ENCODE data around the gene AKAP13. TPM values are rescaled to one million over a fixed set of nuclear protein-coding genes. Genes with fewer than 3 reads are reported as not detected.

Gene AKAP13
- total RNA-seq, 2 donors from 2014 or later: 228 to 273 TPM

DNA sequence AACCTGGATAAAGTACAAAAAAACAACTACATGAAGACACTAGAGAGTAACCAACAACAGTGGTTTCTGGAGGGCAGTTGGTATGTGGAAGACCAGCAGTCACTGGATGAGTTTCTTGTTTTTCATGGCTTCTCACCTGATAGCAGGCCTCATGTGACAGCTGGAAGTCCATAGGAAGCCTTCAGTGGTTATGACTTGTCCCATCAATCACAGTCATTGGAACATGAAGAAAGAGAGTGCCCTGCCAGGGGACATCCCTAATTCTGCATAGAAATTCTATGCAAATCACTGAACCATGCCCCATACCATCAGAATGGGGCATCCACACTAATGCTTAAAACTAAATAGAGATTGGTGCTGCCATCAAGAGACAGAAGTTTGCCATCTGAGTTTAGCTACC is 81.6 kb downstream of the AKAP13 start:
- Histone ChIP-seq H3K27ac (no peak overlapping the region), H3K9me3 (no peaks in the 10 kb centered on the region), H3K4me1 (ENCODE audit: control insufficient read depth in 1 of 2, low read depth in 2 of 2) (peaks cover 8 to 15% of the 10 kb centered on the region in 2 donors), H3K4me3 (no peak overlapping the region), H3K27me3 (replicated peaks; ENCODE audit: insufficient read depth) (no peaks in the 10 kb centered on the region), H3K36me3 (no peaks in the 10 kb centered on the region)
- no peak for ATAC-seq (ENCODE audit: insufficient number of reproducible peaks, low FRiP score, low read depth)
- DNase-seq (ENCODE audit: low spot score): no peak
- TF ChIP-seq, protein P1, sequence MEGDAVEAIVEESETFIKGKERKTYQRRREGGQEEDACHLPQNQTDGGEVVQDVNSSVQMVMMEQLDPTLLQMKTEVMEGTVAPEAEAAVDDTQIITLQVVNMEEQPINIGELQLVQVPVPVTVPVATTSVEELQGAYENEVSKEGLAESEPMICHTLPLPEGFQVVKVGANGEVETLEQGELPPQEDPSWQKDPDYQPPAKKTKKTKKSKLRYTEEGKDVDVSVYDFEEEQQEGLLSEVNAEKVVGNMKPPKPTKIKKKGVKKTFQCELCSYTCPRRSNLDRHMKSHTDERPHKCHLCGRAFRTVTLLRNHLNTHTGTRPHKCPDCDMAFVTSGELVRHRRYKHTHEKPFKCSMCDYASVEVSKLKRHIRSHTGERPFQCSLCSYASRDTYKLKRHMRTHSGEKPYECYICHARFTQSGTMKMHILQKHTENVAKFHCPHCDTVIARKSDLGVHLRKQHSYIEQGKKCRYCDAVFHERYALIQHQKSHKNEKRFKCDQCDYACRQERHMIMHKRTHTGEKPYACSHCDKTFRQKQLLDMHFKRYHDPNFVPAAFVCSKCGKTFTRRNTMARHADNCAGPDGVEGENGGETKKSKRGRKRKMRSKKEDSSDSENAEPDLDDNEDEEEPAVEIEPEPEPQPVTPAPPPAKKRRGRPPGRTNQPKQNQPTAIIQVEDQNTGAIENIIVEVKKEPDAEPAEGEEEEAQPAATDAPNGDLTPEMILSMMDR (IDR thresholded peaks at IDR 0.05): no peak

DNA sequence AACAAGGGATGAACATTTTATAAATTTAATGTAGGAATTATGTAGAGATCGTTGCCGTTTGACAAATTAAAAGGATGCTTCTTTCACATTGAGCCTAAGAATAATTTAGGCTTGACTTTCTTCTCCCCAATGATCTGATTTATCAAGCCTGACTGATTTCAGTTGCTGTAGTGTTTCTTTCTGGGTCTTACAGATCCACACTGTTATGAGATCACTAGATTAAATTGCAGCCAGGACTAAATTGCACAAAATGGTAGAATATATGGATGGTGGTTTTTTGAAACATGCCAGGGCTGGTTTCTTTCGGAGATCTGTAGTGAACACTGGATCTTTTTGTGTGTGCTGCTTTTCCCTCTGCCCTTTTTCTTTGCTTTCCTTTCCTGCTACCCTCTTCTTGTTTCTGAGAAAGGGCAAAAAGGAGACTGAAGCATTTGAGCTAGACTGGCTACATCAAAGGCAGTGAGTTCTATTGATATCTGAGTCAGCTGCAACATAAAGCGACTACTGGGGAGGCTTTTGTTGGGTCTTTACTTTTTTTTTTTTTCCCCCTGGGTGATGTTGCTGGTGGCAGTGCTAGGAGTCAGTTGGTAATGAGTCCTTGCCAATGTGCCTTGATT is 83.0 kb downstream of the AKAP13 start:
- H3K27me3 ChIP-seq (replicated peaks; ENCODE audit: insufficient read depth): no peaks in the 10 kb centered on the region
- H3K4me3 ChIP-seq: no peak overlapping the region
- no peaks in the 10 kb centered on the region for H3K9me3 ChIP-seq
- DNase-seq (ENCODE audit: low spot score): no peak
- H3K27ac ChIP-seq: no peak overlapping the region
- H3K36me3 ChIP-seq: no peaks in the 10 kb centered on the region
- ATAC-seq (ENCODE audit: insufficient number of reproducible peaks, low FRiP score, low read depth): no peak
- TF ChIP-seq, protein P1 (IDR thresholded peaks at IDR 0.05): no peak
- peaks cover 8 to 15% of the 10 kb centered on the region in 2 donors for H3K4me1 ChIP-seq (ENCODE audit: control insufficient read depth in 1 of 2, low read depth in 2 of 2)

DNA sequence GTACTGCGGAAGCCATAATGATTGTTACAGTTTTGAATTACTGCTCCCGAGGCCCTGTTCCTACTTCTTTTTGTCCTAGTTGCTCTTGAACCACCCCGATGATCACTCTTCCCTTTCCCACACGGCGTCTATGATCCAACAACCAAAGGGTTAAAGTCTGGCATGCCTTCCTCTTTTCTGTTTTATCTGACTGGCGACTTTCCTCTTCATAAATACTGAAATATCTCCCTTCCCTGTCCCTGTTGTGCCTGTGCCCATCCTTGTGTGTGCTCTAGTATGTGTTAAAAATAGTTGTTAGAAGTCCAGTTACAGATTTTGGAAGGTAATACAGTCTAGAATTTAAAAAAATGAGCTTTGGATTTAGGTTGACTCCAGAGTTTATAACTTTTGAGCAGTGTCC is 83.6 kb downstream of the AKAP13 start:
- ATAC-seq (ENCODE audit: insufficient number of reproducible peaks, low FRiP score, low read depth) (no peak), DNase-seq (ENCODE audit: low spot score) (no peak)
- Histone ChIP-seq H3K27me3 (replicated peaks; ENCODE audit: insufficient read depth) (no peaks in the 10 kb centered on the region), H3K27ac (no peak overlapping the region), H3K4me1 (ENCODE audit: control insufficient read depth in 1 of 2, low read depth in 2 of 2) (peaks cover 8 to 15% of the 10 kb centered on the region in 2 donors), H3K36me3 (no peaks in the 10 kb centered on the region), H3K9me3 (no peaks in the 10 kb centered on the region), H3K4me3 (no peak overlapping the region)
- TF ChIP-seq, protein P1 (IDR thresholded peaks at IDR 0.05): no peak

GRCh38 chr15:85464471-85464870 is 84.1 kb downstream of the AKAP13 start:
- ATAC-seq (ENCODE audit: insufficient number of reproducible peaks, low FRiP score, low read depth) (no peak), DNase-seq (ENCODE audit: low spot score) (no peak)
- no peak overlapping the region for H3K27ac ChIP-seq
- H3K4me3 ChIP-seq: no peak overlapping the region
- H3K27me3 ChIP-seq (replicated peaks; ENCODE audit: insufficient read depth): no peaks in the 10 kb centered on the region
- TF ChIP-seq, protein P1 (IDR thresholded peaks at IDR 0.05): no peak
- H3K4me1 ChIP-seq (ENCODE audit: control insufficient read depth in 1 of 2, low read depth in 2 of 2): peaks cover 8 to 15% of the 10 kb centered on the region in 2 donors
- H3K36me3 ChIP-seq: no peaks in the 10 kb centered on the region
- no peaks in the 10 kb centered on the region for H3K9me3 ChIP-seq

- DNase-seq (ENCODE audit: low spot score): no peak
- no peaks in the 10 kb centered on the region for H3K9me3 ChIP-seq
- H3K36me3 ChIP-seq: no peaks in the 10 kb centered on the region
- no peak overlapping the region for H3K4me3 ChIP-seq
- H3K4me1 ChIP-seq (ENCODE audit: control insufficient read depth in 1 of 2, low read depth in 2 of 2): peaks cover 0 to 11% of the 10 kb centered on the region in 2 donors
- ATAC-seq (ENCODE audit: insufficient number of reproducible peaks, low FRiP score, low read depth): no peak
- no peaks in the 10 kb centered on the region for H3K27me3 ChIP-seq (replicated peaks; ENCODE audit: insufficient read depth)
- TF ChIP-seq, protein P1 (IDR thresholded peaks at IDR 0.05): no peak
- H3K27ac ChIP-seq: no peak overlapping the region
Observed at GRCh38 chr15:85470563-85471271, 90.3 kb downstream of the AKAP13 start.

Measured in thoracic aorta (tissue), 2 donors.